Upper lobe of right lung (tissue), 1 donor: ENCODE results near the gene LIAS. TPM values are rescaled to one million over a fixed set of nuclear protein-coding genes. Genes with fewer than 3 reads are reported as not detected.

Source experiments
- ATAC-seq: fragments of 200-7000 bp; cut with Tn5 transposase; one replicate; pipeline ENCODE4 v1.9.1; 2020; ENCODE audit warnings: mild to moderate bottlenecking, moderate library complexity
- DNase-seq: peaks from one replicate; pipeline ENCODE4 v3.0.0-alpha.2; 2020
- H3K27ac ChIP-seq: fragments of 200-600 bp; one replicate; pipeline ENCODE4 v1.8.0; 2022
- H3K27me3 ChIP-seq: fragments of 200-600 bp; one replicate; pipeline ENCODE4 v1.8.0; 2022; ENCODE audit warnings: mild to moderate bottlenecking
- H3K36me3 ChIP-seq: fragments of 200-600 bp; one replicate; pipeline ENCODE4 v1.8.0; 2022
- H3K4me1 ChIP-seq: fragments of 200-600 bp; one replicate; pipeline ENCODE4 v1.8.0; 2022
- H3K4me3 ChIP-seq: fragments of 200-600 bp; one replicate; pipeline ENCODE4 v1.8.0; 2022; ENCODE audit warnings: mild to moderate bottlenecking
- H3K9me3 ChIP-seq: fragments of 200-600 bp; one replicate; pipeline ENCODE4 v1.8.0; 2022
- intact Hi-C: fragments of 100-400 bp; cut with DNase I; formaldehyde crosslinking; loops from one replicate; pipeline ENCODE4 v1.11.0; 2022
- microRNA-seq: library from miRNA; unstranded; fragments of <30 nt; microRNA quantifications from one replicate; pipeline ENCODE4 v1.2.0, GENCODE V29; 2020; ENCODE audit warnings: borderline microRNAs expressed
- total RNA-seq: library from RNA; stranded (reverse); fragmentation: NEBNext Ultra II Directional; extraction: Animal tissue kit (Norgen Biotek cat#: 25700); gene quantifications from one replicate; pipeline ENCODE4 v1.2.1, GENCODE V29; 2021
- TF ChIP-seq, protein P1 (sequence below): fragments of 200-600 bp; IDR thresholded peaks from one replicate; pipeline ENCODE4 v1.8.0; 2022; ENCODE audit warnings: antibody characterized with exemption
- donor health status: DM: no; HTN: yes; CAD: no; lungs with severe emphysema.

LIAS gene
- total RNA-seq, 1 donor from 2014 or later: 11.7 TPM

DNA sequence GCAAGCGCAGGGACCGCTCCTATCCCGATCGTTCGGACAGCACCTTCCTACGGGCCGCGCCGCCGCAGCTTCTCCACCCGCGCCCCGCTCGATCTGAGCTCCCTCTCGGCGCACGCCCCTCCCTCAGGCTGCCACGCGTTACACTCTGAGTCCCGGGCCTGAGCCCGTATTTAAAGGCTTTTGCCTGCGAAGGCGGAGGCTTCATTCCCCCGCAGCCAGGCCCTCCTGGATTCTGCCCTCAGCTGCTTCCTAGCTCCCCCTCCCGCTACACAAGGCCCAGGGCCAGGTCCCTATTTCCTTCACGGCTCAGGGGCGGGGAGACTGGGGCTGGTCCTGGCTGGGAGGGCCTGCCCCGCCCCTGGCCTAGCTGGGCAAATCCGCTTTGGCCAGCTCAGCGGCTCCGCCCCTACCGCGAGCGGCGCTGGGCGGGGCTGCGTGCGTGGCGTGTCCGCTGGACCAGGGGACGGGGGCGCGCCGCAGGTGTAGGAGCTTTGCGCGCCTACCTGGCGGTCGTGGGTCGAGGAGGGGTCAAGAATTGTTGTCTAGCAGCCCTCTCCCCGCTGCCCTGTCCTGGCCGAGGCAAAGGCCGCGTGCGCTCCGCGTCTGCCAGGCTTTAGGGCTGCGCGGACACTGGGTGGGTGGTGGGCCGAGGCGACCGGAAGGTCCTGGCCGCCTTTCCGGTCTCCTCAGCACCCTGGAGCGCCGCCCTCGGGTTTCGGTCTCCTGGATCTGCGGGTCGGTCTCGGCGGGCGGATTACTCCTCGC lies 68.6 kb downstream of the LIAS start, which contains the start of gene UGDH:
UGDH (minus strand) TSS at position 144 of the 765 bp plus-strand sequence. CDS start 5,927 bp downstream, outside the sequence.
- Histone ChIP-seq H3K36me3 (peaks cover 4% of the 10 kb centered on the region), H3K4me3 (peak within 1 kb of the TSS; percentile 91), H3K9me3 (no peaks in the 10 kb centered on the region), H3K27me3 (no peaks in the 10 kb centered on the region), H3K27ac (peak within 1 kb of the TSS; percentile 97), H3K4me1 (peaks cover 8% of the 10 kb centered on the region)
- ATAC-seq (peak; percentile 98), DNase-seq (peak; percentile 98)
- TF ChIP-seq, protein P1, sequence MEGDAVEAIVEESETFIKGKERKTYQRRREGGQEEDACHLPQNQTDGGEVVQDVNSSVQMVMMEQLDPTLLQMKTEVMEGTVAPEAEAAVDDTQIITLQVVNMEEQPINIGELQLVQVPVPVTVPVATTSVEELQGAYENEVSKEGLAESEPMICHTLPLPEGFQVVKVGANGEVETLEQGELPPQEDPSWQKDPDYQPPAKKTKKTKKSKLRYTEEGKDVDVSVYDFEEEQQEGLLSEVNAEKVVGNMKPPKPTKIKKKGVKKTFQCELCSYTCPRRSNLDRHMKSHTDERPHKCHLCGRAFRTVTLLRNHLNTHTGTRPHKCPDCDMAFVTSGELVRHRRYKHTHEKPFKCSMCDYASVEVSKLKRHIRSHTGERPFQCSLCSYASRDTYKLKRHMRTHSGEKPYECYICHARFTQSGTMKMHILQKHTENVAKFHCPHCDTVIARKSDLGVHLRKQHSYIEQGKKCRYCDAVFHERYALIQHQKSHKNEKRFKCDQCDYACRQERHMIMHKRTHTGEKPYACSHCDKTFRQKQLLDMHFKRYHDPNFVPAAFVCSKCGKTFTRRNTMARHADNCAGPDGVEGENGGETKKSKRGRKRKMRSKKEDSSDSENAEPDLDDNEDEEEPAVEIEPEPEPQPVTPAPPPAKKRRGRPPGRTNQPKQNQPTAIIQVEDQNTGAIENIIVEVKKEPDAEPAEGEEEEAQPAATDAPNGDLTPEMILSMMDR: no peak
- intact Hi-C loops: no loop called here

GRCh38 chr4:39528061-39528465 lies 69.2 kb downstream of the LIAS start:
- intact Hi-C loops: no loop called here
- ATAC-seq (peak; percentile 42), DNase-seq (no peak)
- no peaks in the 10 kb centered on the region for H3K27me3 ChIP-seq
- no peaks in the 10 kb centered on the region for H3K9me3 ChIP-seq
- H3K36me3 ChIP-seq: peaks cover 4% of the 10 kb centered on the region
- peak overlapping the region; percentile 91 for H3K4me3 ChIP-seq
- TF ChIP-seq, protein P1: no peak
- peak overlapping the region; percentile 97 for H3K27ac ChIP-seq
- peaks cover 8% of the 10 kb centered on the region for H3K4me1 ChIP-seq

Small RNAs within 50 kb of the gene (microRNA-seq; reads per million reads assigned to microRNA genes)
- gene MIR5591: not detected

Other genes with a start within 250 kb of the LIAS start
- 55.5 TPM for gene RFC1, start 92.7 kb upstream of the LIAS start, total RNA-seq
- 0.87 TPM for gene KLB, start 52.1 kb upstream of the LIAS start, total RNA-seq
- 1,204 TPM for gene RPL9, start 134 bp upstream of the LIAS start, total RNA-seq
- gene UGDH, start 68.4 kb downstream of the LIAS start, total RNA-seq: 55.2 TPM
- 53.8 TPM for gene SMIM14, start 179.8 kb downstream of the LIAS start, total RNA-seq
- gene UBE2K, start 239.1 kb downstream of the LIAS start, total RNA-seq: 51.4 TPM